IPS DF 4.7 (cell line): ENCODE data around the gene ALG1.
A peak's percentile ranks its signal among the peaks of the same experiment; 100 is the strongest.
"Not testable (repeated sequence)": the region's sequence is repeated elsewhere in the genome, so short reads cannot be mapped to it uniquely, and the experiment has no call there.

Experiments
- DNase-seq: peaks from one replicate; pipeline ENCODE4 v3.0.0-alpha.2; 2013; ENCODE audit warnings: low spot score; ENCODE audit errors: extremely low read depth

The ALG1 gene

DNA sequence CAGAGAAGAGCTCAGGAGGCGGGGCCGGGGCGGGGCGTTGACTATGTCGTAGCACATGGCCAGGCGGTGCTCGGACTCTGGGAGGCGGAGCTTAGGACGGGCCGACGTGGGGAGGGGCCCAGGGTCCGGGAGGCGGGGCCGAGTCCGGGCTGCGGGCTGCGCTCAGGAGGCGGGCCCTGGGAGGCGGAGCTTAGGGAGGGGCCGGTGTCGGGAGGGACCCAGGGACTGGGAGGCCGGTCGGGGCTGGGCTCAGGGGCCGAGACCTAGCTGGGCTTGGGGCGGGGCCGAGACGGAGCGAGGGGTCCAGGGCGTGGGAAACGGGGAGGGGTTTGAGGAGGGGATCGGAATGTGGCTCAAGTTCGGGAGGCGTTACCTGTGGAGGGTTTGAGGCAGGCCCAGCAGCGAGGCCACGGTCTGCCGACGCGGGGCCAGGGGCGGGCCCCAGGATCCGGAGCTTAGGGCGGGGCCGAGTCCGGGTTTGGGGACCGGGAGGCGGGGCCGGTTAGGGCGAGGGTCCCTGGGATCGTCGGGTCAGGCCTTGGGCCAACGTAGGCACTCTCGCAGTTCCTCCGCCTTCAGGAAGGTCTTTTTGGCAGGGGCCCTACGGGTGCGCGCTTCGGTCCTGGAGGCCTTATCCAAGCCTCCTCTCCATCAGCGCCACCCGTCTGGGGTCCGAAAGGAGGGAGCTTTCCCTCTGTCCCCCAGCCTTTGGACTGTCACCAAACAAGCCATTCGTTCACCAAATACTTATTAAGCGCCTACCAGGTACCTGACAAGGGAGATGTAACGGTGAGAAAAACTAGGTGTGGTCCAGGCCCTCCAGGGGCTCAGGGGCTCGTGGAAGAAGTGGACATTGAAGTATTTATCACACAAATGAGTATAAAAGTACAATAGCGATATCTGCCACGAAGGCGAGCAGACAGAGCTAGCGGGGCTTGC, 26.8 kb downstream of the ALG1 start:
- peak; percentile 41 for DNase-seq

DNA sequence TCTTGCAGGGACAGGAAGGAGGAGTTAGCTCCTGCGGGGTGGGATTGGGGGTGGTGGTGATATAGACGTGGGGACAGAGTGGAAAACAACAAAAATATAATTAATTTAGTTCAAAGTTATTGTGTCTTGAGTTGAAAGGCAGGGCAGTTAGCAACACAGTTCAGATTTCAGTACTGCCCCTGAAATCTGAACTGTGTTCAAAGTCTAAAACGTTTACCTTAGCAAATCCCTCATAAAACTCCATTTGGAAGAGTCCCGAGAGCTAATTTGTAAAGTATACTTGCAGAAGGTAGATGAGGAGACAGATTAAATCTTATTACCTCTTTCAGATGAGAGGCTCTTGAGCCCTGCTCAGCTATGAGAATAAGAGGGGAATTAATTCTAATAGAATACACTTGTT, 27.5 kb downstream of the ALG1 start:
- not testable (repeated sequence) for DNase-seq

DNA sequence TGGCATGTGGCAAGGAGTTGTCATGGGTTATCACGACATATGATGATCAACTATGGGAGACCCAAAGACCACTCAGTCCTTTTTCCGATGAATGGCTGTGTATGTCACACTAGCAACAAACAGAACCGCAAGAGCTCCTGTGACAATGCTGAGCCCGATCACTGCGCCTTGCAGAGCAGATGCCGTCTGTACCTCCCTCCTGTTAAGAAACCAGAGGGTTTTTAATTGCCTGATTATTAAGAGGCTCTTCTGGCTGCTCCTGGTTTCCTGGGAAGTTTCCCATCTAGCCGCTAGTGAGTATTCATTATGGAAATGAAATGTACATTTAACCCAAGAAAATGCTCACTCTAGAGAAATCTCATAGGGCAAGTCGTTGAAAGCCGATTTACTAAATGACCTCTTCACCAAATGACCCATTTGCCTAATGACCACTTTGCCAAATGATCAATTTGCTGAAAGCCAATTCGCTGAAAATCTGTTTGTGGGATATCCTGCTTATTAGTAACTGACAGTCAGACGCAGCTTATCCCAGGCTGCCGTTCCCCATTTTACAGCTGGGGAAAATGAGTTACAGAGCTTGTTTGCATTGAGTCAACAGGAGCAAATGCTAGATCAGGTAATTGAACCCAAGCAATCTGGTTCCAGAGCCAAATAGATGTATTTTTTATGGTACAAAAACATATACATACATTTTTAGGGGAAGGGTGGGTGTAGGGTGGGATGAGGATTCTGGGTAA, 31.8 kb downstream of the ALG1 start:
- not testable (repeated sequence) for DNase-seq

DNA sequence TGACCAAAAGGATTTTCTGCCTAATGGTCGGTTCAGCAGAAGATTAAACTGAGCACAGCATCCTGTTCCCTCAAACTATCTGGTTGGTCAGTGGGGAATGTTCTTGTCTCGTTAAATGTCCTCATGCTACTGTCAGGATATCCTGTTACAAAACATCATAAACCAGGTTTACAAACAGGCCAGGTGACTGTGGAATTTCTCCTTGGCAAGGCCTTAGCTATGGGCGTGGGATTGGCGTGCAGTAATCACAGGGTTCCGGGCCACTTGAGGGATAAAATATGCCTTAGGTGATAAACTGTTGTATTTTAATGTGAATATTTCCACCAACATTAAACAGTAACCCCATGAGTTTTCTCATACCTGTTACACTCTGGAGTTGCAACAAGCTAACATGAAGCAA, 33.4 kb downstream of the ALG1 start:
- not testable (repeated sequence) for DNase-seq

GRCh38 chr16:5108505-5109158, 37.0 kb downstream of the ALG1 start:
- DNase-seq: no peak

DNA sequence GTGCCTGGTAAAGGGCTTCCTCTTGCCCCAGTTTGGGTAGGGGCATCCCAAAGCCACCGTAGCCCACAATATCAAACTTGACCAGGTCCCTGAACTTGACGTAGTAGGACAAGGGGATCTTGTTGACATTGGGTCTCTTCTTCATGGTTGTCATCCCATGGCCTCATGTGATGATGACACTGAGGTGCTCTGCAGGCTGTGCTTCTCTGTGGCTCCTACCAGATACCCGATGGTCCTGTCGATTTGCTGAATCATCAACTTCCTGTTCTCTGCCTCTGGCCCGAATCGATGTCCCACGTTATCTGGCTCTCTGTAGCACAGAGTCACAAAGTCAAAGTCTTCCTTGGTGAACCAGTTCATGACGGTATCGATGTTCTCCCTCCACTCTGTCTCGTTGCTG, 39.3 kb downstream of the ALG1 start:
- not testable (repeated sequence) for DNase-seq

DNA sequence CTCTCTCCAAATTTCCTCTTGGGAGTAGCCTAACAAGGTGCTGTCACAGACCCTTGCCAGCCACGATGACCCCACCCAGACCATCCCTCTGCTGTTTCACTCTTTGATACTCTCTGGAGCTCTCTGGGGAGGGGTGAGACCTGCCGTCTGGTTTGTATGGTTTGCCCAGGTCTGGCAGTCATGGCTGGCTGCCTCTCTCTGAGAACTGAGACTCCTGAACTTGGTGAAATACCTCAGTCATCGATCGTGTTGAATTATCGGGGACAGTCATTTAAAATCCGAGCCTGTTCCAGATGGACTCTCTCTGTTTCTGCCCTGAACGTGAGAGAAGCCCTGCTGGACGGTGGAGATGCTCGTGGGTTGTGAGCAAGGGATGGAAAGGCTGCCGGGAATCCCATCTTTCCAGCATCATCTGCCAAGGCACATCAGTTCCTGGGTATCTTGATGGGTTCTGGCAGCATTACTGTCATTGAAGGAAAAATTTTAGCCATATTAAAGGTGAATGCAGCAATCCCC, 45.2 kb downstream of the ALG1 start:
- not testable (repeated sequence) for DNase-seq

DNA sequence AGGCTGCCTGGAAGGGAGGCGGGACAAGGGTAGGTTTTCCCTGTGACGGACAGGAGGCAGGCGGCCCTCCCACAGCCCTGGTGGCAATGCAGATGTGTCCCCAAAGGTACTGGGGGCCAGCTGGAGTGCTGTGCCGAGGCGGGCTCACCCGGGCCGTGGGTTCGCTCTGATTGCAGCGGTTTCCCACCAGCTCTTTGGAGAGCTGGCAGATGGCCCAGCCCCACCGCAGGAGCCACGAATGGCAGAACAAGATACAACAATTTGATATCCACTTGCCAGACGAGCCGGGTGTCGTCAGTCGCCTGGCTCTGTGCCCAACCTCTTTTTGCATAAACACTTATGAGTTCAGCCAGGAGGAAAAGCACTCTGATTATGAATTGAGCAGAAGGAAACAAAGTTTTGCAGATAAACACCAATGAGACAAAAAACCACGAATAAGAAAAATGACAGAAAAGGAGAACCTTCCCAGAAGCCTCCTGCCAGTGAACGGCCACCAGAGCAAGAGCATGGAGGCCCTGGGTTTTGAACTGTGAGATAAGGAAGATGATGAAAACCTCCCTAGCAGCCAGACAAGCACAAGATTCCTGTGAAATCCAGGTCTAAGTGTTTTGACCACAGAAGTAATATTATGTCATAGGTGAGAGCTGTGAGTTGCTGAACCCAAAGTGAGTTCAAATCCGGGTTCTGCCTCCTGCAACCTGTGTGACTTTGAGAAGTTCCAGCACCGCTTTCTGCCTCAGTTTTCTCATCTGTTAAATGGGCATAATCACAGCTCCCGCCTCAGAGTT, 45.9 kb downstream of the ALG1 start:
- not testable (repeated sequence) for DNase-seq

DNA sequence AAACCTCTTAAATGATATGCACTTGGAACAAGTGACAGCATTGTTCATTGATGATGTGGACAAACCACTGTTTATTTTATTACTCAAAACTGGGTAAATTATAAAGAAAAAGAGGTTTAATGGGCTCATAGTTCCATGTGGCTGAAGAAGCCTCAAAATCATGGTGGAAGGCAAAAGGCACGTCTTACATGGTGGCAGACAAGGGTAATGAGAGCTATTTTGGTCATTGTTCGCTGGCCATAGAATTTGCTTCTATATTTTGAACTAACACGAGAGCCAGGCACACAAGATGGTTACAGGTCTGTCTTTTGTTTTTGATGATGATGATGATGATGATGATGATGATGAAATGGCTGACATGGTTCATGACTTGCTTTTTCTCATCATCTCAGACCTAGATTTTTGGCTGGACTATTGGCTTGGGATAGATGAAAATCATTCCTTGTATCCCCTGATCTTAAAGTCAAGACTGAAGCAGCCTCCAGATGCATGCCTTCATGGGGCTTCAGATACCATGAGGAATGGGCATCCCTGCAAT, 59.9 kb downstream of the ALG1 start:
- not testable (repeated sequence) for DNase-seq

DNA sequence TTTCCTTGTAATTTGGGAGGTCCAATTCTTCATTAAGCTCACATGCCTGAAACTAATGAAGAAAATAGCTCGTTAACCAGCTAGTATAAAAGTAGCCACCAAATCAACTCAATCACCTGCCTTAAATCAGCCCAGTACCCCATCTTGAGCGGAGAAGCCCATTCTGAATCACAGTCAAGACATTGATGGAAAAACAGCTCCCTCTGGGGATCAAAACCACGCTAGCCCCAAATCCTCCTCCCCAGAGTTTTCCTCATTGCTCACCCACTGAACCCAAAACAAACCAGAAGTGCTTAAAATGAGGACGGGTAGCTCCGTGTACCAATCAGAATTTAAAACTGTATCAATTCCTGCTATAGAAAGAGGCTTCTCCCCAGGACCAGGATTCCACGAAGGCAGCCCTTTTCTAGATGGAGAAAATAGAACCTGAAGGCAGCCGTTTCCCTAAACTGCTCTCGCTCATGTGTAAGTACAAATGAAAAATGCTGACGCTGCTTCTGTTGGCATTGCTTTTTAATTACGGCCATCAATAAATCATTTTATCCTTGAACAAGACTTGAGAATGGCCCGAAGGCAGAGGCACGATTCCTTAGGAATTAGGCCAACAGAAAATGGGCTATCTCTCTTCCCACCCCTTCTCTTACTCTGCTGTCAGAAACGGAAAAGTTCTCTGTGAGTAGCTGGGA, 61.4 kb downstream of the ALG1 start:
- DNase-seq: not testable (repeated sequence)

DNA sequence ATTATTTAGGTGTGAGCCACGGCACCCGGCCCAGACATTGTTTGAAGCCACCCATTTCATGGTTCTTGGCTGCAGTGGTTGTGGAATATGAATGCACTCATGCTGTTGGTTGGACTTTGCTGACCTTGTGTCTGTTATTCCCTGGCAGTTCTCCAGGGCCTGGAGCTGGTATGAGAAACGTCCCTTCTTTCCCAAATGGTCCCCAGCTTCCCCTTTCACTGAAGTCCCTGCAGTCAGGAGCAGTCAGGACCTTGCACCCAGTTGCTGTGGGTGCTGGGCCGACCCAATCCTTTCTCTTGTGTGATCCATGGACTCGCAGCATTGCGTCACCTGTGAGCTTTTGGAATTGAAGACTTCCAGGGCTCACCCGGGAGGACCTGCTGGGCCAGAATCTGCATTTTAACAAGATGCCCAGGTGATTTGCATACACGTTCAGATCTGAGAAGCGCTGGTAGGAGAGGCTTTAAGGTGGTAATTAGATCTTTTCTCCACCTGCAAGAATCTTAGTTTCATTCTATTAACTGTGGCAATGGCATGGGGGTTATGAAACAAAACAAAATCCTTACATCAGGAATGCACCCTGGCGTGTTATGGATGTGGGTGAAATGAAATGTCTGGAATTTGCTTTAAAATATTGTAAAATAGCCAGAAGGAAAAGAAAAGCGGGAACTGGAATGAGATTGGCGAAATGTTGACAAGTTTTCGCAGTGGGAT, 63.3 kb downstream of the ALG1 start:
- DNase-seq: not testable (repeated sequence)
